Stimulated activated CD8-positive, alpha-beta memory T cell treated with anti-CD3 and anti-CD28 coated beads, Interleukin-4, amount 100 ng/mL, for 48 hours (primary cell): ENCODE measurements around the gene LRP5.

Experiments
- DNase-seq: peaks from one replicate; pipeline ENCODE4 v3.0.0-alpha.2; 2020

The LRP5 gene

DNA sequence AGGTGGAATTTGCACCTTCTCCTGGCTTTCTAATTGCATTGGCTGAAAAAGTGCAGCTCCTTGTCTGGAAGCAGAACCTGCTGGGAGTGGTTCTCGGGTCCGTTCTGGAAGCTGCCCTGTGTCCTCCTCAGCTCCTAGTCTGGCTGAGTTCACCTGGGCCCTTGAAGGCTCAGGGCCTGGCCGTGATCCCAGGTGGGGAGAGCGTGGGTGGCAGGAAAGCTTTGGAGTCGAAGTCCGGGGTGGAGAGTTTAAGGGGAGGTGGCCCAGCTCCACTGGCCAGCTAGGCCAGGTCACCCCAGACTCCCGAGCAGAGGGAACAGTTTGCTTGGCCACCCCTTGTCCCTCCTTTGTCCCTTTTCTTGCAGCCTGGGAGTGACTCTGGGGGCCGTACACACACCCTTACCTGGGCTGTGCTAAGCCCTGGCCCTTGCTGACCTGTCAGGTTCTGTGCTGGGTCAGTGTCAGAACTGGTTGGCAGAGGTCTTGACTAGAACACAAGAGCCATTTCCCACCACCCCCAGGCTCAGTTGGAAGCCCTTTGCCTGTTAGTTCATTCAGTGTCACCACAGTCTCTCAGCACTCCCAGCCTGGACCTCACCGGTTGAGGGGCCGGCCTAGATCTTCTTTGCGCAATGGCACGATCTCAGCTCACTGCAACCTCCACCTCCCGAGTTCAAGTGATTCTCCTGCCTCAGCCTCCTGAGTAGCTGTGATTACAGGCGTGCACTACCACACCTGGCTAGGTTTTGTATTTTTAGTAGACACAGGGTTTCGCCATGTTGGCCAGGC is 37.3 kb downstream of the LRP5 start:
- no peak for DNase-seq

GRCh38 chr11:68350759-68351449 is 38.5 kb downstream of the LRP5 start:
- no peak for DNase-seq

GRCh38 chr11:68351450-68352275 is 39.3 kb downstream of the LRP5 start:
- no peak for DNase-seq

DNA sequence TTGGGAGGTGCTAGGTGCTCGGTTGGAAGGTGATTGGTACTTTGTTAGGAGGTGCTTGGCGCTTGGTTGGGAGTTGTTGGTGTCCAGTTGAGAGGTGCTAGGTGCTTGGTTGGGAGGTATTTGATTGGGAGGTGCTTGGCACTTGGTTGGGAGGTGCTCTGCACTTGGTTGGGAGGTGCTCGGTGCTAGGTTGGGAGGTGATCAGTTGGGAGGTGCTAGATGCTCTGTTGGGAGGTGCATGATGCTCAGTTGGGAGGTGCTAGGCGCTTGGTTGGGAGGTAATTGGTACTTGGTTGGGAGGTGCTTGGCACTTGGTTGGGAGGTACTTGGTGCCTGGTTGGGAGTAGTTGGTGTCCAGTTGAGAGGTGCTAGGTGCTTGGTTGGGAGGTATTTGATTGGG is 40.2 kb downstream of the LRP5 start:
- DNase-seq: no peak

DNA sequence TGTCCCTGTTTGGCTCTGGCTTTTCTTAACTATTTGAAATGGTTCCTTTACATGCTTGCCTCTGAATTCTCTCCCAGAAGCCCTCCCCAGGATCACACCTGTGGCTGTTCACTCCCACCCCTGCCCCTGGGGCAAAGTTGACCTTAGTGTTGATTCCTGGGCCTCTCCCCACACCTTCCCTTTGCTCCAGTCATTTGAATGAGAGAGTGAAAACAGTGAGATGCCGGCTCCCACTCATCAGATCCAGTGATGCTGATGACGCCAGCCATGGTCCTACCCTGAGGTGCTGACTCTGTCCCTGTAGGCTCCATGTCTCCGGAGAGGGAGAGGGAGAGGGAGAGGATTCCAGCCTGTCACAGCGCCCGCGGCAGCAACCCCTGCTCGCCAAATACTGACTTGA is 40.7 kb downstream of the LRP5 start:
- DNase-seq: no peak

- no peak for DNase-seq
Observed at GRCh38 chr11:68353669-68354068, 41.3 kb downstream of the LRP5 start.

DNA sequence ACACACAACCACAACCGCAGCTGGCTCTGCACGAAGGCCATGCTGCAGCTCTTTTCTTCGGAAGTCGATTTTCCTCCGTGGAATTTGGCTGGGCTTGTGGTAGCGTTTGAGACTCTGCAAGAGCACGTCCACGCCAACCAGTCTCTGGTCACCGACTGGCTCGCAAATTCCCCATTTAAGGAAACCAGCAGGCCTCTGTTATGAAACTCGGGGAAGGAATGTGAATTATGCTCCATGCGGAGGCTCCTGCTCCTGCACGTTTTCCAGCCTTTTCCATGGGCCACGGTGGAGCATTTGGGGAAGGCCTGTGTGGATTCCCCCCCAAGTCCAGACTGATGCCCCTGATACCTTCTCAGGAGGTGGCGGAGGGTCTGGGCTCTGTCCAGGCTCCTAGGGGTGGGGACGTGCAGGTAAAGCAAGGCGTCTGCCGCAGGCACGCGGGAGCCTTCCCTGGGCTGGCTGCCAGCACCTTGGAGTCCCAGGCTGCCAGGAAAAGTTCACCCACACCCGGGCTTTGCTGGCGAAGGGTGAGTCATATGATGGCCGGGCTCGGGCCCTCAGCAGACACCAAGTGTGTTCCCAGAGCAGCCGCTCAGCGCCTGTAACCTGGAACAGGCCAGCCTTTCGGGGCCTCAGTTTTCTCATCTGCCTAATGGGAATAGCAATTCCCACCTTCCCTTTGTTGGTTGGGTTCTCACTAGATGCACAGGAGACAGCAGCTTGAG is 41.9 kb downstream of the LRP5 start:
- DNase-seq: no peak

DNA sequence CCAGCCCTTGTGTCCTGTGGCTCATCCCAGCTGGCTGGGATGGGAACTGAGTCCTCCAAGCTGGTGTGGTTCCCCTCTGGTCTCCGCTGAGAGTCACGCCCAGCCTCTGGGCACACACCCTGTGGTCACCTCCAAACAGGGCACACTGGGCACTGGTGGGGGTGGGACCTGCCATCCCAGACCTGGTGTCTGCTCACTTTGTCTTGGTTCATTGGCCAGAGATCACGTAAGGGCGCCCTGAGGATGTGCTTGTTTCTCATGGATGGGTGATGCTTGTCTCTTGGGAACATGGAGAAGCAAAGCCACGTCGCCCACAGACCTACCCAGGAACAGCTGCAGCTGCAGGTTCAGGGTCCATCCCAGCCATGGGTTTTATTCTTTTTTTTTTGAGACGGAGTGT is 43.1 kb downstream of the LRP5 start:
- DNase-seq: no peak

GRCh38 chr11:68357568-68357967 is 45.2 kb downstream of the LRP5 start:
- DNase-seq: no peak

DNA sequence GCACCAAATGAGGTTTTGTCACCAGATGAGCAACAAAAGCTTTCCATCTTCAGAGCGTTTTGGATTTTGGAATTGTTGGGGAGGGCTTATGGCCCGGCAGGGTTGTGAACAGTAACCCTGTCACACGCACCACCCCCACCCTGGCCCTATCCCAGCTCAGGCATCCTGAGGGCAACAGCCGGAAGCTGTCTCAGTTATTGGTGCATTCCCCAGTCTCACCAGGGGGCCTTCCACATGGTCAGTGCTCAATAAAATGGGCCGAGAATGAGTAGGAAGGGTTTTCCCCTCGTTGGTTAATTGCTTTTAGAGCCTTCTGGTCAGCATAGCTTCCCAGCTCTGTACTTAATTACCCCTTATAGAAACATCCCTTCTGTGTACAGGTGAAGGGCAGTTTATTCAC is 46.0 kb downstream of the LRP5 start:
- no peak for DNase-seq

DNA sequence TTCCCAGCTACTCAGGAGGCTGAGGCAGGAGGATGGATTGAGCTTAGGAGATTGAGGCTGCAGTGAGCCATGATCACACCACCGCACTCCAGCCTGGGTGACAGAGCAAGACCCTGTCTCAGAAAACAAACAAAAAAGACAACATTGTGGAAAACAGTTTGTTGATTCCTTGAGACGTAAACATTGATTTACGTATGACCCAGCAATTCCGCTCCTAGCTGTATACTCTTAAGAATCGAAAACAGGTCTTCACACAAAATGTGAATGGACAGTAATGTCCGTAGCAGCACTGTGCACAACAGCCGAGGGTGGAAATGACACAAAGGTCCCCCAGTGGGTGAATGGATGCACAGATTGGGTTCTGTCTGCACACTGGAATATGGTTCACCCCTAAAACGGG is 49.3 kb downstream of the LRP5 start:
- DNase-seq: no peak

DNA sequence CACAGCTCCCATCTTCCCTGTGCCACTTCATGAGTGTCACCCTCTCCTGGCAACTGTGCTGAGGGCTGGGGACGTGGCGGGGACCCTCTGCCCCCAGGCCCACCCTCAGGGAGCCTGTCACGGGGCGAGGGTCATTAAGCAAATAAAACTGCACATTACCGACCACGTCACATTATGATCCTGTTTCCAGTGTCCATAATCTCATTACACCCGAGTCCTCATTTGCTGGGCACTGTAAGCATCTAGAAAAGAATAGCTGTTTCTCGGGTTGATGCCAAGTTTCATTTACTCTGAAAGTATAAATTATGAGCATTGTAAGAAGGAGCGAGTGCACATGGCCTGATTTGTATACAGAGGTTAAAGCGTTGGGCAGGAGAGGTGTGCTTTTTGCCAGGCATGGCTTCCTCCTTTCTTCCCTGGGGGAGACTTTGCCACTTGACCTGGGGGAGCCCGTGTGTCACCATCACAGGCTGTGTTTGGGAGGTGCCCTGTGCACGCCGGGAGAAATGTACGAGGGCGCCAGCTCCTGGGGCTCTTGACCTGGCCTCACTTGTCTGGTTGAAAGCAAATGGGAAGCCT is 50.5 kb downstream of the LRP5 start:
- no peak for DNase-seq

- DNase-seq: no peak
Observed at GRCh38 chr11:68363776-68364175, 51.4 kb downstream of the LRP5 start.

GRCh38 chr11:68364581-68364980 is 52.2 kb downstream of the LRP5 start:
- no peak for DNase-seq

DNA sequence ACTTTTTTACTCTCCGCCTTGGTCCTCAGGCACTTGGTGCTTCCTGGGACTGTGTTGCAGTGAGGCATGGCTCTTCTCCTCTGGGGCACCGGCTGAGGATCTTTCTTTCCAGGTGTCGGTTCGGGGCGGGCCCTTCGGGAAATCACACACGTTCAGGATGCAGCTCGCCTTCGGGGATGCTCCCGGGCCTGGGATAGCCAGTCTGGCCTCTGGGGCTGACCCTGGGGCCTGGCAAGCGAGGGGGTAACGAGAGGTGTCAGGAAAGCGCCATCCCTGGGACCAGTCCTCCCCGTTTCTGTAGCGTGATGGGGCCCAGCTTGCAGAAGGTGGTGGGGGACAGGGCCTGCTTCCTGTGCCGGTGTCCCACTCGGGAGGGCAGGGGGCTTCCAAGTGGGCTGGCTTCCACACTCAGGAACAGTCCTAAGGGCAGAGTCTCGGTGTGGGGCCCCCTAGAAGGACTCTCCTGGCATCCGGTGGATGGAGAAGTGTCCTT is 53.6 kb downstream of the LRP5 start:
- DNase-seq: no peak

GRCh38 chr11:68367252-68367651 is 54.9 kb downstream of the LRP5 start:
- no peak for DNase-seq

DNA sequence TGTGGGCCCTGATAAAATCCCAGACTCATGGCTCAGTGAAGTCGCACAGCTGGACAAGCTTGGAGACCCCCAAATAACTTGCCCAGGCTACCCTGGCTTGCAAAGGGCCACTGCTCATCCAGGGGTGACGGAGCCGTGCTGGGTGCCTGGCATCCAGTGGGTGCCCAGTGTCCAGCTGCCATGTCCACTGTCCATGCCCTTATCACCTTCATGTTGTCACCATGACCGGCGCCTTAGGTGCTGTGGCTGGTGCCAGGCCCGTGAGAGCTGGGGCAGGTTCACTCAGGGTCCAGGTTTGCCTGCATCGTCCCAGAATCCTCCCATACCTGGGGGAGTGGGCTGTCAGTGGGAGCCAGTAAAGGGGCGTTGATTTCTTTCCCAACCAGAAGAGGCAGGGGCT is 57.4 kb downstream of the LRP5 start:
- DNase-seq: no peak

GRCh38 chr11:68370211-68371111 is 58.1 kb downstream of the LRP5 start:
- no peak for DNase-seq

GRCh38 chr11:68371171-68372041 is 59.0 kb downstream of the LRP5 start:
- DNase-seq: no peak

- DNase-seq: no peak
Observed at GRCh38 chr11:68372114-68372513, 59.7 kb downstream of the LRP5 start.
